HG03571 (cell line): ENCODE data around the gene MIPEP.
"Not testable (repeated sequence)": the region's sequence is repeated elsewhere in the genome, so short reads cannot be mapped to it uniquely, and the experiment has no call there.

Experiments
- ATAC-seq: cut with Tn5 transposase; IDR thresholded peaks from one replicate; pipeline ENCODE4 v1.9.1; 2021; ENCODE audit not compliant: unreplicated experiment

The MIPEP gene

GRCh38 chr13:23778002-23778652 lies 111.1 kb downstream of the MIPEP start:
- ATAC-seq: no peak

- peak; percentile 24 for ATAC-seq
Measured at GRCh38 chr13:23777575-23777870, 111.7 kb downstream of the MIPEP start.

GRCh38 chr13:23776698-23777574 lies 112.3 kb downstream of the MIPEP start:
- ATAC-seq: peak; percentile 98

GRCh38 chr13:23772717-23773116 lies 116.5 kb downstream of the MIPEP start:
- ATAC-seq: no peak

- ATAC-seq: no peak
Measured at GRCh38 chr13:23771956-23772355, 117.2 kb downstream of the MIPEP start.

GRCh38 chr13:23771552-23771951 lies 117.6 kb downstream of the MIPEP start:
- ATAC-seq: peak; percentile 97

GRCh38 chr13:23770973-23771372 lies 118.2 kb downstream of the MIPEP start:
- no peak for ATAC-seq

GRCh38 chr13:23770428-23770827 lies 118.8 kb downstream of the MIPEP start:
- no peak for ATAC-seq

GRCh38 chr13:23769401-23769800 lies 119.8 kb downstream of the MIPEP start:
- ATAC-seq: no peak

- no peak for ATAC-seq
Measured at GRCh38 chr13:23767838-23768237, 121.4 kb downstream of the MIPEP start.

GRCh38 chr13:23766939-23767338 lies 122.3 kb downstream of the MIPEP start:
- ATAC-seq: no peak

- ATAC-seq: no peak
Measured at GRCh38 chr13:23766283-23766682, 122.9 kb downstream of the MIPEP start.

GRCh38 chr13:23765531-23765930 lies 123.7 kb downstream of the MIPEP start:
- no peak for ATAC-seq

GRCh38 chr13:23763318-23763717 lies 125.9 kb downstream of the MIPEP start:
- ATAC-seq: no peak

- not testable (repeated sequence) for ATAC-seq
Measured at GRCh38 chr13:23761760-23762159, 127.4 kb downstream of the MIPEP start.

- no peak for ATAC-seq
Measured at GRCh38 chr13:23760000-23760399, 129.2 kb downstream of the MIPEP start.

GRCh38 chr13:23758798-23759527 lies 130.2 kb downstream of the MIPEP start:
- ATAC-seq: no peak

GRCh38 chr13:23754997-23755396 lies 134.2 kb downstream of the MIPEP start:
- no peak for ATAC-seq

- ATAC-seq: no peak
Measured at GRCh38 chr13:23754506-23754905, 134.7 kb downstream of the MIPEP start.

- no peak for ATAC-seq
Measured at GRCh38 chr13:23753458-23753857, 135.7 kb downstream of the MIPEP start.

- ATAC-seq: peak; percentile 64
Measured at GRCh38 chr13:23752111-23753001, 136.8 kb downstream of the MIPEP start.
